H9 (cell line): ENCODE measurements around the gene TJP3. TPM values are rescaled to one million over a fixed set of nuclear protein-coding genes. Genes with fewer than 3 reads are reported as not detected.

ENCODE experiments used
- DNase-seq: peaks from one replicate; pipeline ENCODE4 v3.0.0-alpha.2; 2017
- H2AFZ ChIP-seq: one replicate; pipeline ENCODE4 v1.6.1; 2013; ENCODE audit warnings: mild to moderate bottlenecking, low read length, control low read depth, moderate library complexity
- H2AK5ac ChIP-seq: 2 replicates; pipeline ENCODE4 v1.6.1; 2013; ENCODE audit warnings: low read length, control low read depth, mixed read lengths; ENCODE audit not compliant: insufficient read length
- H2BK120ac ChIP-seq: one replicate; pipeline ENCODE4 v1.6.1; 2013; ENCODE audit warnings: low read depth, mild to moderate bottlenecking, low read length, control low read depth, inconsistent platforms; ENCODE audit not compliant: poor library complexity, severe bottlenecking
- H2BK12ac ChIP-seq: 2 replicates; pipeline ENCODE4 v1.6.1; 2013; ENCODE audit warnings: low read length, control low read depth, mixed read lengths, low read depth; ENCODE audit not compliant: insufficient read length
- H2BK15ac ChIP-seq: 2 replicates; pipeline ENCODE4 v1.6.1; 2013; ENCODE audit warnings: low read depth, low read length, control low read depth
- H2BK20ac ChIP-seq: one replicate; pipeline ENCODE4 v1.6.1; 2013; ENCODE audit warnings: low read depth, mild to moderate bottlenecking, low read length, control low read depth, inconsistent platforms; ENCODE audit not compliant: poor library complexity, severe bottlenecking
- H2BK5ac ChIP-seq: 2 replicates; pipeline ENCODE4 v1.6.1; 2013; ENCODE audit warnings: low read length, control low read depth, mixed read lengths; ENCODE audit not compliant: insufficient read length
- H3K14ac ChIP-seq: 2 replicates; pipeline ENCODE4 v1.6.1; 2013; ENCODE audit warnings: low read length, control low read depth; ENCODE audit not compliant: insufficient read depth
- H3K18ac ChIP-seq: 2 replicates; pipeline ENCODE4 v1.6.1; 2013; ENCODE audit warnings: low read depth, mild to moderate bottlenecking, mixed read lengths, low read length, control low read depth; ENCODE audit not compliant: insufficient read length
- H3K23ac ChIP-seq: 2 replicates; pipeline ENCODE4 v1.6.1; 2013; ENCODE audit warnings: low read length, control low read depth, mixed read lengths, low read depth; ENCODE audit not compliant: insufficient read length
- H3K23me2 ChIP-seq: 2 replicates; pipeline ENCODE4 v1.6.1; 2013; ENCODE audit warnings: low read depth, mild to moderate bottlenecking, mixed read lengths, low read length, control low read depth; ENCODE audit not compliant: insufficient read length, poor library complexity, severe bottlenecking
- H3K27ac ChIP-seq: 2 replicates; pipeline ENCODE4 v1.5.1; 2013; ENCODE audit warnings: low read length, control low read depth, mixed read lengths, low read depth; ENCODE audit not compliant: insufficient read length
- H3K27me3 ChIP-seq: 2 replicates; pipeline ENCODE4 v1.6.1; 2013; ENCODE audit warnings: low read length, control low read depth, inconsistent platforms; ENCODE audit not compliant: insufficient read depth
- H3K4ac ChIP-seq: 2 replicates; pipeline ENCODE4 v1.6.1; 2013; ENCODE audit warnings: low read depth, mild to moderate bottlenecking, control low read depth, inconsistent platforms, low read length, moderate library complexity
- H3K4me1 ChIP-seq: 2 replicates; pipeline ENCODE4 v1.6.1; 2013; ENCODE audit warnings: low read length, control low read depth, inconsistent platforms; ENCODE audit not compliant: insufficient read depth
- H3K4me2 ChIP-seq: 2 replicates; pipeline ENCODE4 v1.6.1; 2013; ENCODE audit warnings: low read length, control low read depth, mixed read lengths; ENCODE audit not compliant: insufficient read length, insufficient read depth
- H3K56ac ChIP-seq: 2 replicates; pipeline ENCODE4 v1.6.1; 2013; ENCODE audit warnings: low read depth, mild to moderate bottlenecking, mixed read lengths, low read length, control low read depth; ENCODE audit not compliant: insufficient read length
- H3K79me1 ChIP-seq: 2 replicates; pipeline ENCODE4 v1.6.1; 2013; ENCODE audit warnings: low read depth, mild to moderate bottlenecking, moderate library complexity, low read length, control low read depth, inconsistent platforms; ENCODE audit not compliant: insufficient read depth, poor library complexity, severe bottlenecking
- H3K79me2 ChIP-seq: 2 replicates; pipeline ENCODE4 v1.6.1; 2013; ENCODE audit warnings: low read length, control low read depth, inconsistent platforms; ENCODE audit not compliant: insufficient read depth
- H3K9ac ChIP-seq: 2 replicates; pipeline ENCODE4 v1.6.1; 2013; ENCODE audit warnings: low read length, control low read depth, mixed read lengths; ENCODE audit not compliant: insufficient read length; ENCODE audit errors: extremely low read depth
- H3K9me3 ChIP-seq: one replicate; pipeline ENCODE4 v1.6.1; 2013; ENCODE audit warnings: low read depth, low read length, inconsistent platforms; ENCODE audit not compliant: control insufficient read depth
- H3T11ph ChIP-seq: one replicate; pipeline ENCODE4 v1.6.1; 2013; ENCODE audit warnings: mild to moderate bottlenecking, low read length, control low read depth, inconsistent platforms
- H4K20me1 ChIP-seq: one replicate; pipeline ENCODE4 v1.6.1; 2013; ENCODE audit not compliant: control insufficient read depth, insufficient read length, insufficient read depth
- H4K5ac ChIP-seq: 2 replicates; pipeline ENCODE4 v1.6.1; 2013; ENCODE audit warnings: low read depth, mild to moderate bottlenecking, mixed read lengths, low read length, control low read depth; ENCODE audit not compliant: insufficient read length
- H4K8ac ChIP-seq: replicated peaks from 2 replicates; pipeline ENCODE4 v1.6.1; 2013; ENCODE audit warnings: low read length, control low read depth, mixed read lengths, low read depth; ENCODE audit not compliant: insufficient read length
- H4K91ac ChIP-seq: 2 replicates; pipeline ENCODE4 v1.6.1; 2013; ENCODE audit warnings: low read depth, mild to moderate bottlenecking, moderate library complexity, mixed read lengths, low read length, control low read depth; ENCODE audit not compliant: insufficient read length
- H3K27ac Mint-ChIP-seq, 3 experiments: 2 replicates in 2 of 3; 3 replicates in 1 of 3; pipeline ENCODE4 v1.8.0; 2020 to 2021; ENCODE audit warnings: mixed read lengths in 3 of 3, mild to moderate bottlenecking in 1 of 3, moderate library complexity in 1 of 3
- H3K27me3 Mint-ChIP-seq: 2 replicates; pipeline ENCODE4 v1.8.0; 2021; ENCODE audit warnings: low read depth, mild to moderate bottlenecking, moderate library complexity, mixed read lengths
- H3K36me3 Mint-ChIP-seq, 3 experiments: 2 replicates in 2 of 3; 3 replicates in 1 of 3; pipeline ENCODE4 v1.8.0; 2020 to 2021; ENCODE audit warnings: low read depth in 3 of 3, mixed read lengths in 3 of 3; ENCODE audit not compliant: insufficient read depth in 1 of 3
- H3K4me1 Mint-ChIP-seq, 2 experiments: 2 replicates each; pipeline ENCODE4 v1.8.0; 2020; ENCODE audit warnings: mixed read lengths in 2 of 2
- H3K4me3 Mint-ChIP-seq, 2 experiments: 2 replicates in 1 of 2; 3 replicates in 1 of 2; pipeline ENCODE4 v1.8.0; 2020 to 2021; ENCODE audit warnings: mild to moderate bottlenecking in 2 of 2, mixed read lengths in 2 of 2, moderate library complexity in 1 of 2
- H3K9me3 Mint-ChIP-seq, 2 experiments: 2 replicates in 1 of 2; 3 replicates in 1 of 2; pipeline ENCODE4 v1.8.0; 2020; ENCODE audit warnings: mild to moderate bottlenecking in 2 of 2, mixed read lengths in 2 of 2, moderate library complexity in 1 of 2
- CTCF ChIP-seq: fragments of 200-600 bp; sonication (generic); conservative IDR thresholded peaks from 3 replicates; pipeline ENCODE4 v1.8.0; 2021; ENCODE audit warnings: antibody characterized with exemption, mild to moderate bottlenecking
- WGBS: extraction: QIAGEN DNeasy Blood & Tissue Kit; methylation state at CpG from one replicate; pipeline ENCODE4 v1.1.7; 2013; ENCODE audit warnings: missing lambda C conversion rate, low lambda C conversion rate, mixed read lengths; ENCODE audit not compliant: insufficient read length; ENCODE audit errors: extremely low coverage; 5-methylcytosine and 5-hydroxymethylcytosine counted together
- total RNA-seq: library from RNA; stranded (reverse); gene quantifications from 2 replicates; pipeline ENCODE4 v1.2.1, GENCODE V29; 2021

Gene TJP3
- total RNA-seq, 1 experiment from 2014 or later, result 27.3 TPM

- no peaks in the 10 kb centered on the region for H3K23me2 ChIP-seq
- no peaks in the 10 kb centered on the region for H3K9me3 ChIP-seq
- no peaks in the 10 kb centered on the region; the same call in 1 of the 2 replicates for H3K4me1 ChIP-seq
- H2BK15ac ChIP-seq, result no peak overlapping the region
- no CpG with 5 or more reads among the region's 12 CpGs for WGBS
- Mint-ChIP-seq H3K9me3 (no peaks in the 10 kb centered on the region), H3K27me3 (peaks cover 7% of the 10 kb centered on the region), H3K4me1 (peaks cover 8 to 20% of the 10 kb centered on the region in 2 experiments), H3K27ac (no peak overlapping the region), H3K36me3 (no peaks in the 10 kb centered on the region), H3K4me3 (no peak overlapping the region)
- DNase-seq, result no peak
- H4K20me1 ChIP-seq, result no peaks in the 10 kb centered on the region
- H3K14ac ChIP-seq, result no peak overlapping the region; the same call in 1 of the 2 replicates
- no peak overlapping the region for H3K23ac ChIP-seq
- H4K8ac ChIP-seq, result no peak overlapping the region
- no peak overlapping the region for H3K27ac ChIP-seq
- no peak overlapping the region for H2BK5ac ChIP-seq
- no peak for TF ChIP-seq CTCF
- no peak overlapping the region for H2BK12ac ChIP-seq
- H3K4ac ChIP-seq, result no peak overlapping the region
- H3K9ac ChIP-seq, result no peak overlapping the region
- no peak overlapping the region for H2AK5ac ChIP-seq
- no peak overlapping the region for H3K56ac ChIP-seq
- H2BK120ac ChIP-seq, result no peak overlapping the region
- no peaks in the 10 kb centered on the region for H3K79me2 ChIP-seq
- no peak overlapping the region for H2BK20ac ChIP-seq
- H3K18ac ChIP-seq, result no peak overlapping the region
- H3K4me2 ChIP-seq, result no peak overlapping the region
- no peak overlapping the region for H3T11ph ChIP-seq
- H3K27me3 ChIP-seq, result no peaks in the 10 kb centered on the region
- H4K5ac ChIP-seq, result no peak overlapping the region
- no peak overlapping the region for H2AFZ ChIP-seq
- no peaks in the 10 kb centered on the region for H3K79me1 ChIP-seq
- no peak overlapping the region for H4K91ac ChIP-seq
These were observed 347 bp upstream of the TJP3 start for GRCh38 chr19:3707868-3708206.
